IPS-11a (cell line): Measurements from ENCODE around the gene SLC4A4.

Experiments
- H3K4me3 ChIP-seq: one replicate; pipeline ENCODE4 v1.5.1; 2013; ENCODE audit warnings: low read depth, low read length, control low read depth

The SLC4A4 gene

GRCh38 chr4:71338846-71339593, at the start of gene SLC4A4:
Gene SLC4A4, plus strand, starts transcription at chr4:71339020.
- H3K4me3 ChIP-seq, result no peak within 1 kb of the TSS

GRCh38 chr4:71290074-71290473, 48.7 kb upstream of the SLC4A4 start:
- H3K4me3 ChIP-seq, result no peak overlapping the region

GRCh38 chr4:71290476-71290875, 48.3 kb upstream of the SLC4A4 start:
- H3K4me3 ChIP-seq, result no peak overlapping the region

GRCh38 chr4:71292228-71292627, 46.6 kb upstream of the SLC4A4 start:
- no peak overlapping the region for H3K4me3 ChIP-seq

- H3K4me3 ChIP-seq, result no peak overlapping the region
Measured at GRCh38 chr4:71293705-71294104, 45.1 kb upstream of the SLC4A4 start.

GRCh38 chr4:71294301-71294700, 44.5 kb upstream of the SLC4A4 start:
- H3K4me3 ChIP-seq, result no peak overlapping the region

- H3K4me3 ChIP-seq, result no peak overlapping the region
Measured at GRCh38 chr4:71296945-71297344, 41.9 kb upstream of the SLC4A4 start.

- no peak overlapping the region for H3K4me3 ChIP-seq
Measured at GRCh38 chr4:71300362-71300761, 38.5 kb upstream of the SLC4A4 start.

GRCh38 chr4:71300964-71301363, 37.9 kb upstream of the SLC4A4 start:
- H3K4me3 ChIP-seq, result no peak overlapping the region

GRCh38 chr4:71303287-71303686, 35.5 kb upstream of the SLC4A4 start:
- no peak overlapping the region for H3K4me3 ChIP-seq

- H3K4me3 ChIP-seq, result no peak overlapping the region
Measured at GRCh38 chr4:71303850-71304249, 35.0 kb upstream of the SLC4A4 start.

- H3K4me3 ChIP-seq, result no peak overlapping the region
Measured at GRCh38 chr4:71304289-71304850, 34.5 kb upstream of the SLC4A4 start.

GRCh38 chr4:71307729-71308128, 31.1 kb upstream of the SLC4A4 start:
- H3K4me3 ChIP-seq, result no peak overlapping the region

- no peak overlapping the region for H3K4me3 ChIP-seq
Measured at GRCh38 chr4:71322425-71322824, 16.4 kb upstream of the SLC4A4 start.

- no peak overlapping the region for H3K4me3 ChIP-seq
Measured at GRCh38 chr4:71333368-71333767, 5.5 kb upstream of the SLC4A4 start.

- H3K4me3 ChIP-seq, result no peak overlapping the region
Measured at GRCh38 chr4:71333960-71334359, 4.9 kb upstream of the SLC4A4 start.

- H3K4me3 ChIP-seq, result no peak overlapping the region
Measured at GRCh38 chr4:71334465-71334882, 4.3 kb upstream of the SLC4A4 start.

- H3K4me3 ChIP-seq, result no peak overlapping the region
Measured at GRCh38 chr4:71343670-71344466, 5.0 kb downstream of the SLC4A4 start.

- no peak overlapping the region for H3K4me3 ChIP-seq
Measured at GRCh38 chr4:71346710-71347109, 7.9 kb downstream of the SLC4A4 start.

- H3K4me3 ChIP-seq, result no peak overlapping the region
Measured at GRCh38 chr4:71348586-71348985, 9.8 kb downstream of the SLC4A4 start.

GRCh38 chr4:71355045-71355444, 16.2 kb downstream of the SLC4A4 start:
- no peak overlapping the region for H3K4me3 ChIP-seq

GRCh38 chr4:71355971-71356370, 17.2 kb downstream of the SLC4A4 start:
- H3K4me3 ChIP-seq, result no peak overlapping the region
